H9 (cell line): Measurements from ENCODE around the gene VWA8. TPM values are rescaled to one million over a fixed set of nuclear protein-coding genes. Genes with fewer than 3 reads are reported as not detected.

ENCODE experiments used
- DNase-seq: peaks from one replicate; pipeline ENCODE4 v3.0.0-alpha.2; 2017
- H2AFZ ChIP-seq: one replicate; pipeline ENCODE4 v1.6.1; 2013; ENCODE audit warnings: mild to moderate bottlenecking, low read length, control low read depth, moderate library complexity
- H2AK5ac ChIP-seq: 2 replicates; pipeline ENCODE4 v1.6.1; 2013; ENCODE audit warnings: low read length, control low read depth, mixed read lengths; ENCODE audit not compliant: insufficient read length
- H2BK120ac ChIP-seq: one replicate; pipeline ENCODE4 v1.6.1; 2013; ENCODE audit warnings: low read depth, mild to moderate bottlenecking, low read length, control low read depth, inconsistent platforms; ENCODE audit not compliant: poor library complexity, severe bottlenecking
- H2BK12ac ChIP-seq: 2 replicates; pipeline ENCODE4 v1.6.1; 2013; ENCODE audit warnings: low read length, control low read depth, mixed read lengths, low read depth; ENCODE audit not compliant: insufficient read length
- H2BK15ac ChIP-seq: 2 replicates; pipeline ENCODE4 v1.6.1; 2013; ENCODE audit warnings: low read depth, low read length, control low read depth
- H2BK20ac ChIP-seq: one replicate; pipeline ENCODE4 v1.6.1; 2013; ENCODE audit warnings: low read depth, mild to moderate bottlenecking, low read length, control low read depth, inconsistent platforms; ENCODE audit not compliant: poor library complexity, severe bottlenecking
- H2BK5ac ChIP-seq: 2 replicates; pipeline ENCODE4 v1.6.1; 2013; ENCODE audit warnings: low read length, control low read depth, mixed read lengths; ENCODE audit not compliant: insufficient read length
- H3K14ac ChIP-seq: 2 replicates; pipeline ENCODE4 v1.6.1; 2013; ENCODE audit warnings: low read length, control low read depth; ENCODE audit not compliant: insufficient read depth
- H3K18ac ChIP-seq: 2 replicates; pipeline ENCODE4 v1.6.1; 2013; ENCODE audit warnings: low read depth, mild to moderate bottlenecking, mixed read lengths, low read length, control low read depth; ENCODE audit not compliant: insufficient read length
- H3K23ac ChIP-seq: 2 replicates; pipeline ENCODE4 v1.6.1; 2013; ENCODE audit warnings: low read length, control low read depth, mixed read lengths, low read depth; ENCODE audit not compliant: insufficient read length
- H3K23me2 ChIP-seq: 2 replicates; pipeline ENCODE4 v1.6.1; 2013; ENCODE audit warnings: low read depth, mild to moderate bottlenecking, mixed read lengths, low read length, control low read depth; ENCODE audit not compliant: insufficient read length, poor library complexity, severe bottlenecking
- H3K27ac ChIP-seq: 2 replicates; pipeline ENCODE4 v1.5.1; 2013; ENCODE audit warnings: low read length, control low read depth, mixed read lengths, low read depth; ENCODE audit not compliant: insufficient read length
- H3K27me3 ChIP-seq: 2 replicates; pipeline ENCODE4 v1.6.1; 2013; ENCODE audit warnings: low read length, control low read depth, inconsistent platforms; ENCODE audit not compliant: insufficient read depth
- H3K4ac ChIP-seq: 2 replicates; pipeline ENCODE4 v1.6.1; 2013; ENCODE audit warnings: low read depth, mild to moderate bottlenecking, control low read depth, inconsistent platforms, low read length, moderate library complexity
- H3K4me1 ChIP-seq: 2 replicates; pipeline ENCODE4 v1.6.1; 2013; ENCODE audit warnings: low read length, control low read depth, inconsistent platforms; ENCODE audit not compliant: insufficient read depth
- H3K4me2 ChIP-seq: 2 replicates; pipeline ENCODE4 v1.6.1; 2013; ENCODE audit warnings: low read length, control low read depth, mixed read lengths; ENCODE audit not compliant: insufficient read length, insufficient read depth
- H3K56ac ChIP-seq: 2 replicates; pipeline ENCODE4 v1.6.1; 2013; ENCODE audit warnings: low read depth, mild to moderate bottlenecking, mixed read lengths, low read length, control low read depth; ENCODE audit not compliant: insufficient read length
- H3K79me1 ChIP-seq: 2 replicates; pipeline ENCODE4 v1.6.1; 2013; ENCODE audit warnings: low read depth, mild to moderate bottlenecking, moderate library complexity, low read length, control low read depth, inconsistent platforms; ENCODE audit not compliant: insufficient read depth, poor library complexity, severe bottlenecking
- H3K79me2 ChIP-seq: 2 replicates; pipeline ENCODE4 v1.6.1; 2013; ENCODE audit warnings: low read length, control low read depth, inconsistent platforms; ENCODE audit not compliant: insufficient read depth
- H3K9ac ChIP-seq: 2 replicates; pipeline ENCODE4 v1.6.1; 2013; ENCODE audit warnings: low read length, control low read depth, mixed read lengths; ENCODE audit not compliant: insufficient read length; ENCODE audit errors: extremely low read depth
- H3K9me3 ChIP-seq: one replicate; pipeline ENCODE4 v1.6.1; 2013; ENCODE audit warnings: low read depth, low read length, inconsistent platforms; ENCODE audit not compliant: control insufficient read depth
- H3T11ph ChIP-seq: one replicate; pipeline ENCODE4 v1.6.1; 2013; ENCODE audit warnings: mild to moderate bottlenecking, low read length, control low read depth, inconsistent platforms
- H4K20me1 ChIP-seq: one replicate; pipeline ENCODE4 v1.6.1; 2013; ENCODE audit not compliant: control insufficient read depth, insufficient read length, insufficient read depth
- H4K5ac ChIP-seq: 2 replicates; pipeline ENCODE4 v1.6.1; 2013; ENCODE audit warnings: low read depth, mild to moderate bottlenecking, mixed read lengths, low read length, control low read depth; ENCODE audit not compliant: insufficient read length
- H4K8ac ChIP-seq: replicated peaks from 2 replicates; pipeline ENCODE4 v1.6.1; 2013; ENCODE audit warnings: low read length, control low read depth, mixed read lengths, low read depth; ENCODE audit not compliant: insufficient read length
- H4K91ac ChIP-seq: 2 replicates; pipeline ENCODE4 v1.6.1; 2013; ENCODE audit warnings: low read depth, mild to moderate bottlenecking, moderate library complexity, mixed read lengths, low read length, control low read depth; ENCODE audit not compliant: insufficient read length
- H3K27ac Mint-ChIP-seq, 3 experiments: 2 replicates in 2 of 3; 3 replicates in 1 of 3; pipeline ENCODE4 v1.8.0; 2020 to 2021; ENCODE audit warnings: mixed read lengths in 3 of 3, mild to moderate bottlenecking in 1 of 3, moderate library complexity in 1 of 3
- H3K27me3 Mint-ChIP-seq: 2 replicates; pipeline ENCODE4 v1.8.0; 2021; ENCODE audit warnings: low read depth, mild to moderate bottlenecking, moderate library complexity, mixed read lengths
- H3K36me3 Mint-ChIP-seq, 3 experiments: 2 replicates in 2 of 3; 3 replicates in 1 of 3; pipeline ENCODE4 v1.8.0; 2020 to 2021; ENCODE audit warnings: low read depth in 3 of 3, mixed read lengths in 3 of 3; ENCODE audit not compliant: insufficient read depth in 1 of 3
- H3K4me1 Mint-ChIP-seq, 2 experiments: 2 replicates each; pipeline ENCODE4 v1.8.0; 2020; ENCODE audit warnings: mixed read lengths in 2 of 2
- H3K4me3 Mint-ChIP-seq, 2 experiments: 2 replicates in 1 of 2; 3 replicates in 1 of 2; pipeline ENCODE4 v1.8.0; 2020 to 2021; ENCODE audit warnings: mild to moderate bottlenecking in 2 of 2, mixed read lengths in 2 of 2, moderate library complexity in 1 of 2
- H3K9me3 Mint-ChIP-seq, 2 experiments: 2 replicates in 1 of 2; 3 replicates in 1 of 2; pipeline ENCODE4 v1.8.0; 2020; ENCODE audit warnings: mild to moderate bottlenecking in 2 of 2, mixed read lengths in 2 of 2, moderate library complexity in 1 of 2
- WGBS: extraction: QIAGEN DNeasy Blood & Tissue Kit; methylation state at CpG from one replicate; pipeline ENCODE4 v1.1.7; 2013; ENCODE audit warnings: missing lambda C conversion rate, low lambda C conversion rate, mixed read lengths; ENCODE audit not compliant: insufficient read length; ENCODE audit errors: extremely low coverage; 5-methylcytosine and 5-hydroxymethylcytosine counted together
- total RNA-seq: library from RNA; stranded (reverse); gene quantifications from 2 replicates; pipeline ENCODE4 v1.2.1, GENCODE V29; 2021
- TF ChIP-seq, protein P1 (sequence below): fragments of 200-600 bp; sonication (generic); conservative IDR thresholded peaks from 3 replicates; pipeline ENCODE4 v1.8.0; 2021; ENCODE audit warnings: antibody characterized with exemption, mild to moderate bottlenecking

The VWA8 gene
- total RNA-seq, 1 experiment from 2014 or later, result 17.4 TPM

DNA sequence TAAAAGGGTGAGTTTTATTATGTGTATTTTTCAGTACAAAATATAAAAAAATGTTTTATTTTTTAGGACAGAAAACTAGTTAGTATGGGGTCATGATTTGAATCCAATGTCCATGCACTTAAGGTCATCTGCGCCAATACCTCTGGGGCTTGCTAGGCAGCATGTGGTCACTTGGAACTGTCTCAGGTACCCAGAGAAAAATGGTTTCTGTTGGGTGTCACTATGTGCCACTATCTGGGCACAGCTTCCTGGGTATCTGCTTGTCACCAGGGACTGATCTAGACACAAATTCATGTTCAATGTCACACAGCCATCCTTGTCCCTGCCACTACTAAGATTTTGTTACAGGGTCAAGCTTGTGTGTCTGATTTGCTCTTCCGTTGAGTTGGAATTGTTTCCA, 403.2 kb downstream of the VWA8 start:
- Histone ChIP-seq H3K14ac (no peak overlapping the region), H3K79me1 (no peaks in the 10 kb centered on the region), H3K23ac (no peak overlapping the region), H3T11ph (no peak overlapping the region), H2BK12ac (no peak overlapping the region), H2AK5ac (no peak overlapping the region), H3K27me3 (no peaks in the 10 kb centered on the region), H4K8ac (no peak overlapping the region), H3K9me3 (no peaks in the 10 kb centered on the region), H3K79me2 (no peaks in the 10 kb centered on the region), H3K4ac (no peak overlapping the region), H3K56ac (no peak overlapping the region), H3K23me2 (no peaks in the 10 kb centered on the region), H3K27ac (no peak overlapping the region), H2BK15ac (no peak overlapping the region), H2BK5ac (no peak overlapping the region), H2AFZ (no peak overlapping the region), H3K9ac (no peak overlapping the region), H2BK120ac (no peak overlapping the region), H3K4me1 (no peaks in the 10 kb centered on the region), H4K5ac (no peak overlapping the region), H4K91ac (no peak overlapping the region), H4K20me1 (no peaks in the 10 kb centered on the region), H2BK20ac (no peak overlapping the region), H3K18ac (no peak overlapping the region), H3K4me2 (no peak overlapping the region)
- DNase-seq, result no peak
- Mint-ChIP-seq H3K27ac (no peak overlapping the region; a peak in 1 of 7 replicates), H3K9me3 (no peaks in the 10 kb centered on the region), H3K27me3 (no peaks in the 10 kb centered on the region), H3K4me3 (no peak overlapping the region), H3K4me1 (peaks cover 5 to 7% of the 10 kb centered on the region in 2 experiments; a peak in 2 of 4 replicates), H3K36me3 (no peaks in the 10 kb centered on the region; a peak in 1 of 7 replicates)
- no CpG with 5 or more reads among the region's 2 CpGs for WGBS
- TF ChIP-seq, protein P1, sequence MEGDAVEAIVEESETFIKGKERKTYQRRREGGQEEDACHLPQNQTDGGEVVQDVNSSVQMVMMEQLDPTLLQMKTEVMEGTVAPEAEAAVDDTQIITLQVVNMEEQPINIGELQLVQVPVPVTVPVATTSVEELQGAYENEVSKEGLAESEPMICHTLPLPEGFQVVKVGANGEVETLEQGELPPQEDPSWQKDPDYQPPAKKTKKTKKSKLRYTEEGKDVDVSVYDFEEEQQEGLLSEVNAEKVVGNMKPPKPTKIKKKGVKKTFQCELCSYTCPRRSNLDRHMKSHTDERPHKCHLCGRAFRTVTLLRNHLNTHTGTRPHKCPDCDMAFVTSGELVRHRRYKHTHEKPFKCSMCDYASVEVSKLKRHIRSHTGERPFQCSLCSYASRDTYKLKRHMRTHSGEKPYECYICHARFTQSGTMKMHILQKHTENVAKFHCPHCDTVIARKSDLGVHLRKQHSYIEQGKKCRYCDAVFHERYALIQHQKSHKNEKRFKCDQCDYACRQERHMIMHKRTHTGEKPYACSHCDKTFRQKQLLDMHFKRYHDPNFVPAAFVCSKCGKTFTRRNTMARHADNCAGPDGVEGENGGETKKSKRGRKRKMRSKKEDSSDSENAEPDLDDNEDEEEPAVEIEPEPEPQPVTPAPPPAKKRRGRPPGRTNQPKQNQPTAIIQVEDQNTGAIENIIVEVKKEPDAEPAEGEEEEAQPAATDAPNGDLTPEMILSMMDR, result no peak
